WTC11 (cell line): ENCODE data around the gene KIT.

Source experiments
- CREM ChIP-seq: sonication (generic); formaldehyde crosslinking; IDR thresholded peaks from 2 replicates; pipeline ENCODE4 v1.8.1; 2022; ENCODE audit warnings: mild to moderate bottlenecking, missing genetic modification reagents, moderate library complexity
- CTCF ChIP-seq: fragments of 200-600 bp; IDR thresholded peaks from 2 replicates; pipeline ENCODE4 v1.8.0; 2022; ENCODE audit warnings: antibody characterized with exemption

DNA sequence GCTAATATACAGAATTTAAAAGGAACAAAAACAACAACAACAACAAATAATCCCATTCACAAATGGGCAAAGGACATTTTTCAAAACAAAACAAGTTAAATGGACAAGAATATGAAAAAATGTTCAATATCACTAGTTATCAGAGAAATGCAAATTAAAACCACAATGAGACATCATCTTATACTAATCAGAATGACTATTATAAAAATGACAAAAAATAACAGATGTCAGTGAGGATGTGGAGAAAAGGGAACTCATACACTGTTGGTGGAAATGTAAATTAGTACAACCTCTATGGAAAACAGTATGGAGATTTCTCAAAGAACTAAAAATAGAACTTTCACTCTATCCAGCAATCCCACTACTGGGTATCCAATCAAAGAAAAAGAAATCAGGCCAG is 92.6 kb downstream of the KIT start:
- TF ChIP-seq CTCF (no peak), CREM (CRISPR knock-in tag) (no peak)
